ENCODE measurements around the gene CD99.

DNA sequence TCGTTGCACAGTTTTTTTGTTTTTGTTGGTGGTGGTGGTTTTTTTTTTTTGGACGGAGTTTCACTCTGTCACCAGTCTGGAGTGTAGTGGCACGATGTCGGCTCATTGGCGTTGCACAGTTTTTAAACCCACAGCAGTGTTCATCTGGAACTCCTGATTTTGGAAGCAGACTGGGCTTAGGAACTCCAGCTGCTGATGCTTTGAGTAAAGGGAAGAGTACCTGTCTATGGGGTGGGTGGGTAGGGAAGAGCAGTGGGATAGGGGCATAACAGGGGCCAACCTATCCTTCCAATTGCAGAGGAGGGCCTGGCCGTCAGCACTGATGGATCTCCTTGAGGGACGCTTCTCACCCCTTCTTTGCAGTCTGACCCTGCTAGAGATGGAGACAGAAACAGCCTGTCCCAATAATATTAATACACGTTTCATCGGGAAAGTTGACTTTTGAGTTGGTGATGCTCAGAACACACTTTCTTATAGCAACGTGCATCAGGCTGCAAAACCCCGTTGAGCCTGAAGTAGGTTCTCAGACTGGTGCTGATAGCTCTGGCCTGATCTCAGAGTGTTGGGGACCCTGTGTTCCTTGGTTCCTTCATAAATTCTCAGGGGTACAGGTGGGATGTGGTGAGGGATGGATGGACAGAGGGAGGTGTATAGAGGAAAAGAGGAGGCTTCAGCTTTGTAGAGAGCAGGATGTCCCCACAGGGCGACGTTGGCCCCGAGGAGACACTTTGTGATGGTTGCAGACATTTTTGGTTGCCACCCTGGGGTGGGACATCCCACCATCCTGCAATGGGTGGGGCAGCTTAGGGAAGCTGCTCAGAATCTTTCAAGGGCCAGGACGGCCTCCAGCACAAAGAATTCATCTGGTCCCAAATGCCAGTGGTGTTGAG is 2.3 kb downstream of the CD99 start:
- no peak for TF ChIP-seq POLR2A (IDR thresholded peaks at IDR 0.05)
- TF ChIP-seq POLR2AphosphoS5 (IDR thresholded peaks at IDR 0.05): no peak
- TF ChIP-seq, protein P1, sequence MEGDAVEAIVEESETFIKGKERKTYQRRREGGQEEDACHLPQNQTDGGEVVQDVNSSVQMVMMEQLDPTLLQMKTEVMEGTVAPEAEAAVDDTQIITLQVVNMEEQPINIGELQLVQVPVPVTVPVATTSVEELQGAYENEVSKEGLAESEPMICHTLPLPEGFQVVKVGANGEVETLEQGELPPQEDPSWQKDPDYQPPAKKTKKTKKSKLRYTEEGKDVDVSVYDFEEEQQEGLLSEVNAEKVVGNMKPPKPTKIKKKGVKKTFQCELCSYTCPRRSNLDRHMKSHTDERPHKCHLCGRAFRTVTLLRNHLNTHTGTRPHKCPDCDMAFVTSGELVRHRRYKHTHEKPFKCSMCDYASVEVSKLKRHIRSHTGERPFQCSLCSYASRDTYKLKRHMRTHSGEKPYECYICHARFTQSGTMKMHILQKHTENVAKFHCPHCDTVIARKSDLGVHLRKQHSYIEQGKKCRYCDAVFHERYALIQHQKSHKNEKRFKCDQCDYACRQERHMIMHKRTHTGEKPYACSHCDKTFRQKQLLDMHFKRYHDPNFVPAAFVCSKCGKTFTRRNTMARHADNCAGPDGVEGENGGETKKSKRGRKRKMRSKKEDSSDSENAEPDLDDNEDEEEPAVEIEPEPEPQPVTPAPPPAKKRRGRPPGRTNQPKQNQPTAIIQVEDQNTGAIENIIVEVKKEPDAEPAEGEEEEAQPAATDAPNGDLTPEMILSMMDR (IDR thresholded peaks at IDR 0.05): no peak
- TF ChIP-seq EP300 (IDR thresholded peaks at IDR 0.05): no peak
